GM21423 (cell line): ENCODE data around the gene HSPA1A.
A peak's percentile ranks its signal among the peaks of the same experiment; 100 is the strongest.

Source experiments
- ATAC-seq: cut with Tn5 transposase; IDR thresholded peaks from one replicate; pipeline ENCODE4 v1.9.1; 2021; ENCODE audit warnings: mild to moderate bottlenecking, moderate library complexity; ENCODE audit not compliant: unreplicated experiment

HSPA1A gene

GRCh38 chr6:31815025-31815838 is at the start of gene HSPA1A, which contains the start of gene HSPA1L:
TSS of gene HSPA1A (plus strand) at chr6:31815543. CDS start at chr6:31815757, 214 bp downstream.
TSS of gene HSPA1L (minus strand) at chr6:31815283. CDS start at chr6:31811972, 3,311 bp downstream.
- ATAC-seq: peak; percentile 41

- ATAC-seq: no peak
These were observed 49.8 kb upstream of the HSPA1A start for GRCh38 chr6:31765559-31765909.

- ATAC-seq: no peak
These were observed 49.2 kb upstream of the HSPA1A start for GRCh38 chr6:31765910-31766794.

- ATAC-seq: no peak
These were observed 48.2 kb upstream of the HSPA1A start for GRCh38 chr6:31767096-31767645.

GRCh38 chr6:31768363-31769257 is 46.7 kb upstream of the HSPA1A start:
- ATAC-seq: no peak

GRCh38 chr6:31769684-31770371 is 45.5 kb upstream of the HSPA1A start:
- ATAC-seq: no peak

- no peak for ATAC-seq
These were observed 44.5 kb upstream of the HSPA1A start for GRCh38 chr6:31770860-31771259.

GRCh38 chr6:31771992-31772358 is 43.4 kb upstream of the HSPA1A start:
- ATAC-seq: no peak

GRCh38 chr6:31775184-31775583 is 40.2 kb upstream of the HSPA1A start:
- ATAC-seq: no peak

- ATAC-seq: no peak
These were observed 39.5 kb upstream of the HSPA1A start for GRCh38 chr6:31775633-31776484.

GRCh38 chr6:31776485-31776988 is 38.8 kb upstream of the HSPA1A start:
- no peak for ATAC-seq

- ATAC-seq: peak; percentile 54
These were observed 38.2 kb upstream of the HSPA1A start, which contains the start of gene VWA7 for GRCh38 chr6:31776989-31777666. TSS of gene VWA7 (minus strand) at chr6:31777328. CDS start at chr6:31776779, 549 bp downstream.

GRCh38 chr6:31777667-31778050 is 37.7 kb upstream of the HSPA1A start:
- ATAC-seq: no peak

GRCh38 chr6:31778193-31778592 is 37.1 kb upstream of the HSPA1A start:
- ATAC-seq: no peak

- ATAC-seq: no peak
These were observed 36.1 kb upstream of the HSPA1A start for GRCh38 chr6:31778999-31779885.

- ATAC-seq: no peak
These were observed 35.4 kb upstream of the HSPA1A start for GRCh38 chr6:31779908-31780307.
